ENCODE measurements around the gene AMPH. TPM values are rescaled to one million over a fixed set of nuclear protein-coding genes. Genes with fewer than 3 reads are reported as not detected.

AMPH gene
- total and polyA plus RNA-seq, 5 donors: 1.3 to 4.7 (median 2.7) TPM

DNA sequence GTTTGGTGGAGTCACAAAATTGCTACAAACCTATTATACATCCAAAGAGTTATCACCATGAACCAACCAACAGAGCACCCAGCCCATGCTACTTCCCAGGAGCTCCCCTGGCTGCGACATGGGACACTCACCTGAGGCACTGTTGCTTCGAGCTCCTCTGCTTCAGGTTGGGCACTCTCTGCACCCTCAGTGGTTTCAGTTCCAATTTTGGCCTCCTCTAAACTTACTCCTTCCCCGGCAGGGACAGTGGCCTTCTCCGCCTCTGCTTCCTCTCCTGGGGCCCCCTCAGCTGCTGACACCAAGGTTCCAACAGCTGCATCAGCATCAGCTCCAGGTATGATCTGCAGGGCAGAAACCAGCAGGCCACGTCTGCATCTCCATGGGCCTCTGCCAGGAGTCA lies 237.3 kb downstream of the AMPH start:
- intact Hi-C loops (cut with DNase I): no loop called here
- H3K27me3 ChIP-seq (ENCODE audit: control insufficient read depth, insufficient read depth): no peaks in the 10 kb centered on the region
- DNase-seq (peak in 1 of 3 donors; percentile 28), ATAC-seq (no peak)
- H3K9me3 ChIP-seq (ENCODE audit: control insufficient read depth, low read length): no peaks in the 10 kb centered on the region
- 82% methylated on average over 5 of the region's 5 CpGs for WGBS
- no peak overlapping the region for H3K27ac ChIP-seq (ENCODE audit: low read length)
- no peaks in the 10 kb centered on the region for H3K4me1 ChIP-seq (ENCODE audit: control insufficient read depth, insufficient read depth, low read length)
- no peak overlapping the region for H3K4me3 ChIP-seq (ENCODE audit: low read length)

DNA sequence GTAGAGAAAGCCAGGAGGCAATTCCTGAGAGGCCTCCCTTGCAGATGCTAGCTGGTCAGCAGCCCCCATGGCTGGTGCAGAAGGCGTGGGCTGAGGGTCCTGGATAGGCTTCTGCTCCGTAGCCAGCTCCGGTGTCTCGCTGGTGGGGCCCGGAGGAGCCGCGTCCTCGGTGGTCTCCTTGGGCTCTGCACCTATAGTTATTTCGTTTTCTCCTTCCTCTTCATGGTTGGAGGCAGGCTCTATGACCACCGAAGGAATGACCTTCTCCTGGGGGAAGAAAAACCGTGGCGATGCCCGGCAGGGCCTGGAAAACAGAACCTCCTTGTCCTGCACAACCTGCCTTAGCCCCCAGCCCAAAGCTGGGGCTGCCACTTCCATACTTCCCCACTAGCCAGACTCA lies 239.4 kb downstream of the AMPH start:
- Histone ChIP-seq H3K4me1 (ENCODE audit: control insufficient read depth, insufficient read depth, low read length) (no peaks in the 10 kb centered on the region), H3K27ac (ENCODE audit: low read length) (no peak overlapping the region), H3K9me3 (ENCODE audit: control insufficient read depth, low read length) (no peaks in the 10 kb centered on the region), H3K27me3 (ENCODE audit: control insufficient read depth, insufficient read depth) (no peaks in the 10 kb centered on the region), H3K4me3 (ENCODE audit: low read length) (no peak overlapping the region)
- intact Hi-C loops (cut with DNase I): no loop called here
- ATAC-seq (no peak), DNase-seq (no peak)
- 92% methylated on average over 13 of the region's 13 CpGs for WGBS

DNA sequence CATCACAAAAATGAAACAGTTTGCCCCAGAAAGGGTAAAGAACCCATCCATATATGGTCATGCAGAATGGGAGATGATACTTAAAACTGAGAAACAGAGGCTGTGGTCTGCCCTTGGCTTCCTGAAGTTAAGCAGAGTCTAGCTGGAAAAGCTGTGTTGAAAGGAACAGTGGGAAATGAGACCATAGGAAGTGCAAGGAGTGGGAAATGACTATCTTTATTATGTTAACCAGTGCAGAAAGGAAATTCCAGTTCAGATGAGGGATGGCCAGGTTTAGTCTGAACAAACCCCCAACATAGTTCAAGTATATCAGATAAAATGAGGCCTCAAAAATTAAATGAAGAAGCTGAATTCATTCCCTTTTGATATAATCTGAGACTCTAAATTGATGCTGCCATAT lies 245.5 kb downstream of the AMPH start:
- no peaks in the 10 kb centered on the region for H3K9me3 ChIP-seq (ENCODE audit: control insufficient read depth, low read length)
- no peaks in the 10 kb centered on the region for H3K27me3 ChIP-seq (ENCODE audit: control insufficient read depth, insufficient read depth)
- H3K4me3 ChIP-seq (ENCODE audit: low read length): no peak overlapping the region
- intact Hi-C loops (cut with DNase I): no loop called here
- no peaks in the 10 kb centered on the region for H3K4me1 ChIP-seq (ENCODE audit: control insufficient read depth, insufficient read depth, low read length)
- H3K27ac ChIP-seq (ENCODE audit: low read length): no peak overlapping the region
- ATAC-seq: no peak
- DNase-seq: no peak

DNA sequence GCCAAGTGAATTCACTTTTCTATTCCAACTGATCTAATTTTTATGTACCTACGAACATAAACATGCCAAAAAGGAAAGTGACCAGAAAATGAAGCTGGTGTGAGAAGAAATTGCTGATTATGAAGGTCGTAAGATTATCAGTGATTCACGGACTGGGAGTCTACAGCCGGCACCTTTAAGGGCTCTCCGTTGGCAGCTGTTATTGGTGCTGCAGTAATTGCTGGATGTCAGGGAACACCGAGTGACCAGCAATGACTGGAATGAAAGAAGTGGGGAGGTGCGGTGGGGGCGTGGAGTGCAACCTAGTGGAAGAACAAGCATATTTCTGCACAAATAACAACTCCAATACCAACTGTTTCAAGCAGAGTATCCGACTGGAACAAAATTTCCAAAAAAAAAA lies 247.9 kb downstream of the AMPH start:
- no peaks in the 10 kb centered on the region for H3K9me3 ChIP-seq (ENCODE audit: control insufficient read depth, low read length)
- intact Hi-C loops (cut with DNase I): no loop called here
- 66% methylated on average over 9 of the region's 9 CpGs for WGBS
- H3K4me1 ChIP-seq (ENCODE audit: control insufficient read depth, insufficient read depth, low read length): no peaks in the 10 kb centered on the region
- H3K4me3 ChIP-seq (ENCODE audit: low read length): no peak overlapping the region
- DNase-seq: peak in 1 of 3 donors; percentile 42
- no peaks in the 10 kb centered on the region for H3K27me3 ChIP-seq (ENCODE audit: control insufficient read depth, insufficient read depth)
- peak; percentile 71 to 80 for ATAC-seq
- H3K27ac ChIP-seq (ENCODE audit: low read length): no peak overlapping the region

GRCh38 chr7:38382684-38383083 lies 248.5 kb downstream of the AMPH start:
- no peaks in the 10 kb centered on the region for H3K9me3 ChIP-seq (ENCODE audit: control insufficient read depth, low read length)
- H3K4me1 ChIP-seq (ENCODE audit: control insufficient read depth, insufficient read depth, low read length): no peaks in the 10 kb centered on the region
- no peak overlapping the region for H3K27ac ChIP-seq (ENCODE audit: low read length)
- WGBS: 57% methylated on average over 2 of the region's 2 CpGs
- no peak overlapping the region for H3K4me3 ChIP-seq (ENCODE audit: low read length)
- DNase-seq (no peak), ATAC-seq (peak; percentile 77 to 81)
- intact Hi-C loops (cut with DNase I): no loop called here
- no peaks in the 10 kb centered on the region for H3K27me3 ChIP-seq (ENCODE audit: control insufficient read depth, insufficient read depth)

DNA sequence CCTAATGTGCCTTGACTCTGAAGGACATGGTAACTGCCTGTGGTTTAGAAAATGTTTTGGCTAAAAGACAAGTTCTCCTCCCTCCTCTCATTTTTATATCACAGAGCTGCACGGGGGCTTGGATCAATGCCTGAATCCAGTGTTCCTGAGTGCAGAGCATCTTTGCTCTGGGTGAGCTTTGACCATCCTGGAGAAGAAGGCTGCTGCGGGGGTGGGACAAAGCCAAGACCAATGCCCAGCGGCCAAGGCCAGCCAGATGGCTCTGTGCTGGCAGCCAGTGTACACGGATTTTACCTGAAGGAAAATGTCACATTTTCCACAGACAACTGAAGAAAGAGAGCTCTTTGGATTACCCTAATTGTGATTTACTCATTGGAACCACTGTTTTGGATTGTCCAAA lies 255.7 kb downstream of the AMPH start:
- Histone ChIP-seq H3K4me1 (ENCODE audit: control insufficient read depth, insufficient read depth, low read length) (no peaks in the 10 kb centered on the region), H3K4me3 (ENCODE audit: low read length) (no peak overlapping the region), H3K9me3 (ENCODE audit: control insufficient read depth, low read length) (no peaks in the 10 kb centered on the region), H3K27me3 (ENCODE audit: control insufficient read depth, insufficient read depth) (no peaks in the 10 kb centered on the region), H3K27ac (ENCODE audit: low read length) (no peak overlapping the region)
- intact Hi-C loops (cut with DNase I): no loop called here
- WGBS: 59% methylated on average over 4 of the region's 4 CpGs
- ATAC-seq (no peak), DNase-seq (peak in 1 of 3 donors; percentile 30)

- WGBS: 34% methylated on average over 6 of the region's 6 CpGs
- peak in 1 of 3 donors; percentile 20 for DNase-seq
- Histone ChIP-seq H3K27ac (ENCODE audit: low read length) (no peak overlapping the region), H3K4me1 (ENCODE audit: control insufficient read depth, insufficient read depth, low read length) (no peaks in the 10 kb centered on the region), H3K4me3 (ENCODE audit: low read length) (no peak overlapping the region), H3K9me3 (ENCODE audit: control insufficient read depth, low read length) (no peaks in the 10 kb centered on the region), H3K27me3 (ENCODE audit: control insufficient read depth, insufficient read depth) (no peaks in the 10 kb centered on the region)
- intact Hi-C loops (cut with DNase I): no loop called here
- no peak for ATAC-seq
Measured at GRCh38 chr7:38374507-38374906, 256.7 kb downstream of the AMPH start.

- H3K27me3 ChIP-seq (ENCODE audit: control insufficient read depth, insufficient read depth): no peaks in the 10 kb centered on the region
- DNase-seq: no peak
- no peak overlapping the region for H3K27ac ChIP-seq (ENCODE audit: low read length)
- no peaks in the 10 kb centered on the region for H3K9me3 ChIP-seq (ENCODE audit: control insufficient read depth, low read length)
- peaks cover 2% of the 10 kb centered on the region for H3K4me1 ChIP-seq (ENCODE audit: control insufficient read depth, insufficient read depth, low read length)
- 56% methylated on average over 8 of the region's 8 CpGs for WGBS
- H3K4me3 ChIP-seq (ENCODE audit: low read length): no peak overlapping the region
- ATAC-seq: peak in 1 of 2 donors; percentile 35
- intact Hi-C loops (cut with DNase I): no loop called here
Measured at GRCh38 chr7:38373155-38373554, 258.0 kb downstream of the AMPH start.

DNA sequence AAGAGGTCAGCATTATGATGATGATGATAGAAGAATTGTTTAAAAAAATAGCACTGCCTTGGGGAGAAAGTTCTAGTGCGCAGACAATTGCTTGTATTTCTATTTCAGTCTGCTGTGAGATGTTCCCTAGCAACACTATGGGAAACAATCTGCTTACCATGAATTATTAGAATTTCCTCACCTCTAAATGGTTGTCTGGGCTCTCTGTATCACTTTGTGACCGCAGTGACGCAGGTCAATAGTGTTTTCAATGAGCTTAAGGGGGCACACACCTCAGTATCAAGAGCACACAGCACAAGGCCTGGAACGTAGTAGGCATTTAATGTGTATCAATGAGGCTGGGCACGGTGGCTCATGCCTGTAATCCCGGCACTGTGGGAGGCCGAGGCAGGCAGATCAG lies 258.9 kb downstream of the AMPH start:
- Histone ChIP-seq H3K4me3 (ENCODE audit: low read length) (no peak overlapping the region), H3K27me3 (ENCODE audit: control insufficient read depth, insufficient read depth) (no peaks in the 10 kb centered on the region), H3K9me3 (ENCODE audit: control insufficient read depth, low read length) (no peaks in the 10 kb centered on the region), H3K4me1 (ENCODE audit: control insufficient read depth, insufficient read depth, low read length) (peaks cover 3% of the 10 kb centered on the region), H3K27ac (ENCODE audit: low read length) (no peak overlapping the region)
- peak in 1 of 2 donors; percentile 5 for ATAC-seq
- intact Hi-C loops (cut with DNase I): no loop called here
- no peak for DNase-seq
- WGBS: 92% methylated on average over 7 of the region's 7 CpGs

DNA sequence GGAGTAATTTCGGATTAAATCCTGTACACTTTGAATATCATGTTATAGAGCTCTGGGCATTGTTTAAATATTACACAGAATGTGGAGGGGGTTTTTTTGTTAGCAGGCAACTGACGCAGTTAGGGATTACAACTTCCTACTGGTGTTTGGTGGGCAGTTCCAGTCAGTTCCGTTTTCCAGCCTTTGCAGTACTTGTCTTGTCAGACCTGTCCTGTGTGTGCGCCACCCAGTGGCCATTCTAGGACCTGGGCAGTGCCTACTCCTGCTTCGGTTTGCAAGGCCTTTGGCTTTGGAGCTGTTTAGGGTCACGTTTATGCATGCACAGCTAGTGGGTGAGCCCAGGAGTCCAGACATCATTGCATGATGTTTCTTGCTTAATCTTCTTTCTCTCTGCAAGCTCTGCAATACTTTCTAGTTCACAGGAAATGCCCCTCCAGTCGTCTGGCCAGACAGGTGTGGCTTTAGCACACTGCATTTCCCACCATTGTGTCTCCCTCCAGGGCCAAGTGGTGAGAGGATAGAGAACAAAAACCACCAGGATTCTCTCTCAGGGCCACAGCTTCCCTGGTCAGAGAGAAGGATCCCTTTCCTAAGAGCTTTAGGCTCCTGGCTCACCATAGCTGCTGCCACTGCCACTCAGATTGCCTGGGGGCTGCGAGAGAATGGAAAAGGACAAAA lies 261.2 kb downstream of the AMPH start:
- intact Hi-C loops (cut with DNase I): no loop called here
- 26% methylated on average over 8 of the region's 8 CpGs for WGBS
- H3K4me1 ChIP-seq (ENCODE audit: control insufficient read depth, insufficient read depth, low read length): peaks cover 3% of the 10 kb centered on the region
- H3K9me3 ChIP-seq (ENCODE audit: control insufficient read depth, low read length): no peaks in the 10 kb centered on the region
- DNase-seq (peak; percentile 88 to 95 (median 93)), ATAC-seq (peak; percentile 91 to 92)
- no peaks in the 10 kb centered on the region for H3K27me3 ChIP-seq (ENCODE audit: control insufficient read depth, insufficient read depth)
- no peak overlapping the region for H3K4me3 ChIP-seq (ENCODE audit: low read length)
- no peak overlapping the region for H3K27ac ChIP-seq (ENCODE audit: low read length)

GRCh38 chr7:38368191-38368605 lies 263.0 kb downstream of the AMPH start:
- DNase-seq: peak; percentile 58 to 84 (median 75)
- no peak overlapping the region for H3K4me3 ChIP-seq (ENCODE audit: low read length)
- WGBS: 37% methylated on average over 5 of the region's 5 CpGs
- H3K27ac ChIP-seq (ENCODE audit: low read length): no peak overlapping the region
- ATAC-seq: peak; percentile 55 to 58
- no peaks in the 10 kb centered on the region for H3K27me3 ChIP-seq (ENCODE audit: control insufficient read depth, insufficient read depth)
- intact Hi-C loops (cut with DNase I): no loop called here
- H3K9me3 ChIP-seq (ENCODE audit: control insufficient read depth, low read length): no peaks in the 10 kb centered on the region
- H3K4me1 ChIP-seq (ENCODE audit: control insufficient read depth, insufficient read depth, low read length): peaks cover 3% of the 10 kb centered on the region
